OCI-LY1 (cell line): Measurements from ENCODE around the gene TTYH3.

Experiments used
- EZH2 ChIP-seq: fragments of 200-600 bp; sonication (generic), shearing (Covaris generic); IDR thresholded peaks from 2 replicates; pipeline ENCODE4 v1.8.0; 2017; ENCODE audit warnings: borderline replicate concordance, mixed run types, mild to moderate bottlenecking, antibody characterized with exemption, low read length, moderate library complexity, mixed read lengths
- TF ChIP-seq, protein P1 (sequence below): fragments of 200-600 bp; sonication (generic), shearing (Covaris generic); IDR thresholded peaks from 2 replicates; pipeline ENCODE4 v1.5.1; 2017; ENCODE audit warnings: mild to moderate bottlenecking, antibody characterized with exemption, low read length, moderate library complexity, mixed read lengths

DNA sequence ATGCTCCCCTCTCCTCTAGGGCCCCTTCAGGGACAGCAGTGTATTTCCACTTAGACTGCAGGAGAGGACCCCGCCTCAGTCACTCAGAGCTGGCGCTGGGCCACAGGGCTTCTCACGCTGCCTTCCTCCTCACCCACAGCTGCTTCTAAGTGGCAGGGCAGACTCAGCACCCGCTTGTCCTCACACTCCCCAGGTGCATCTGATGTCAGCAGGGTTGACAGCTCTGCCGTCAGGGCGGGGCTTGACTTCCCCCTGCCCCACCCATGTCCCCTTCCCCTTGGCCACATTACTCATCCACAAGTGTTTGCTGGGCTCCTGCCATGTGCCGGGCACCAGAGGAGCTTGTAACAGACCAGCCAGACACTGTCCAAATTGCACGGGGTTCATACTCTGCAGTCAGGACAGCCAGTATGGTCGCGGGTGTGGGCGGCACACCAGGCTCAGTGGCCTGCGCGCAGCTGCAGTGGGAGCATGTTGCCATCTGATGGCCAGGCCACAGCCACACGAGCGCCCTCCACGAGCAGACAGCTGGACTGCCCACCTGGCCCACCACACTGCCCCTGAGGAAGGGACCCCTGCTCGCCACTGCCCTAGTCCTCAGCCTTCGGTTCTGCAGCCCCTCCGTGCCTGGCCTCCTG lies 29.3 kb upstream of the TTYH3 start:
- TF ChIP-seq, protein P1, sequence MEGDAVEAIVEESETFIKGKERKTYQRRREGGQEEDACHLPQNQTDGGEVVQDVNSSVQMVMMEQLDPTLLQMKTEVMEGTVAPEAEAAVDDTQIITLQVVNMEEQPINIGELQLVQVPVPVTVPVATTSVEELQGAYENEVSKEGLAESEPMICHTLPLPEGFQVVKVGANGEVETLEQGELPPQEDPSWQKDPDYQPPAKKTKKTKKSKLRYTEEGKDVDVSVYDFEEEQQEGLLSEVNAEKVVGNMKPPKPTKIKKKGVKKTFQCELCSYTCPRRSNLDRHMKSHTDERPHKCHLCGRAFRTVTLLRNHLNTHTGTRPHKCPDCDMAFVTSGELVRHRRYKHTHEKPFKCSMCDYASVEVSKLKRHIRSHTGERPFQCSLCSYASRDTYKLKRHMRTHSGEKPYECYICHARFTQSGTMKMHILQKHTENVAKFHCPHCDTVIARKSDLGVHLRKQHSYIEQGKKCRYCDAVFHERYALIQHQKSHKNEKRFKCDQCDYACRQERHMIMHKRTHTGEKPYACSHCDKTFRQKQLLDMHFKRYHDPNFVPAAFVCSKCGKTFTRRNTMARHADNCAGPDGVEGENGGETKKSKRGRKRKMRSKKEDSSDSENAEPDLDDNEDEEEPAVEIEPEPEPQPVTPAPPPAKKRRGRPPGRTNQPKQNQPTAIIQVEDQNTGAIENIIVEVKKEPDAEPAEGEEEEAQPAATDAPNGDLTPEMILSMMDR = no peak
- TF ChIP-seq EZH2 = no peak
